Tibial nerve (tissue), 4 donors: ENCODE results near the gene SNRNP70. TPM values are rescaled to one million over a fixed set of nuclear protein-coding genes. Genes with fewer than 3 reads are reported as not detected.

Experiments used
- DNase-seq, 2 donors: peaks; one replicate each; pipeline ENCODE4 v3.0.0-alpha.2; 2019; ENCODE audit warnings: low spot score in 2 of 2
- H3K27ac ChIP-seq, 4 donors: fragments of 200-600 bp; sonication (generic) in 3 of 4; one replicate each; pipeline ENCODE4 v1.5.1; 2017 to 2019; ENCODE audit warnings: mild to moderate bottlenecking in 1 of 4
- H3K27me3 ChIP-seq, 2 donors: fragments of 200-600 bp; sonication (generic) in 1 of 2; one replicate each; pipeline versions ENCODE4 v1.5.1 to v1.6.0; 2017 to 2019
- H3K36me3 ChIP-seq, 3 donors: fragments of 200-600 bp; sonication (generic); one replicate each; pipeline ENCODE4 v1.5.1; 2018 to 2019
- H3K4me1 ChIP-seq, 4 donors: fragments of 200-600 bp; sonication (generic) in 3 of 4; one replicate each; pipeline ENCODE4 v1.5.1; 2017 to 2019
- H3K4me3 ChIP-seq, 4 donors: fragments of 200-600 bp; sonication (generic) in 3 of 4; one replicate each; pipeline ENCODE4 v1.5.1; 2017 to 2019; ENCODE audit warnings: mild to moderate bottlenecking in 1 of 4, moderate library complexity in 1 of 4
- H3K9me3 ChIP-seq, 4 donors: fragments of 200-600 bp; sonication (generic) in 3 of 4; one replicate each; pipeline ENCODE4 v1.5.1; 2017 to 2019
- CTCF ChIP-seq, 5 experiments: fragments of 200-600 bp in 3 of 5; fragments of 450-650 bp in 2 of 5; sonication (generic) in 3 of 5; IDR thresholded peaks; one replicate each; pipeline ENCODE4 v1.5.1; 2016 to 2019; ENCODE audit warnings: antibody characterized with exemption in 5 of 5, mild to moderate bottlenecking in 3 of 5, moderate library complexity in 2 of 5
- EP300 ChIP-seq, 2 donors: sonication (generic); formaldehyde crosslinking; IDR thresholded peaks; one replicate each; pipeline ENCODE4 v1.6.1; 2017; ENCODE audit warnings: antibody characterized with exemption in 2 of 2, mild to moderate bottlenecking in 1 of 2
- POLR2A ChIP-seq, 2 donors: fragments of 450-650 bp; IDR thresholded peaks; one replicate each; pipeline ENCODE4 v1.6.1; 2017; ENCODE audit warnings: antibody characterized with exemption in 2 of 2, mild to moderate bottlenecking in 2 of 2, moderate library complexity in 2 of 2
- WGBS, 2 donors: methylation state at CpG; one replicate each; pipeline ENCODE4 v1.1.5; 2018; 5-methylcytosine and 5-hydroxymethylcytosine counted together
- total RNA-seq, 4 donors: library from RNA; depleted of rRNA; stranded (reverse); fragments of >200 nt; gene quantifications; one replicate each; pipeline ENCODE4 v1.1.0, GENCODE V29; 2016

Gene SNRNP70
- total RNA-seq, 4 donors from 2014 or later: 286 to 444 (median 400) TPM

GRCh38 chr19:49094505-49095482 lies 9.5 kb downstream of the SNRNP70 start:
- Histone ChIP-seq H3K9me3 (no peaks in the 10 kb centered on the region), H3K4me3 (no peak overlapping the region), H3K36me3 (peaks cover 8 to 100% (median 49%) of the 10 kb centered on the region in 3 donors), H3K27me3 (no peaks in the 10 kb centered on the region), H3K27ac (no peak overlapping the region), H3K4me1 (peaks cover 0 to 20% (median 0%) of the 10 kb centered on the region in 4 donors)
- no peak for DNase-seq
- WGBS, 2 donors: 70 to 74% methylated on average over 23 of the region's 23 CpGs
- TF ChIP-seq EP300 (IDR thresholded peaks at IDR 0.05): no peak
- TF ChIP-seq CTCF (IDR thresholded peaks at IDR 0.05): no peak
- TF ChIP-seq POLR2A (IDR thresholded peaks at IDR 0.05): no peak

- no peaks in the 10 kb centered on the region for H3K9me3 ChIP-seq
- H3K27ac ChIP-seq: no peak overlapping the region
- peaks cover 10 to 100% (median 47%) of the 10 kb centered on the region in 3 donors for H3K36me3 ChIP-seq
- no peaks in the 10 kb centered on the region for H3K27me3 ChIP-seq
- DNase-seq: peak; percentile 33 to 71
- no peak overlapping the region for H3K4me3 ChIP-seq
- TF ChIP-seq EP300 (IDR thresholded peaks at IDR 0.05) (no peak), CTCF (IDR thresholded peaks at IDR 0.05) (peak; percentile 92 to 100 (median 99)), POLR2A (IDR thresholded peaks at IDR 0.05) (no peak)
- 48 to 53% methylated on average over 8 of the region's 8 CpGs for WGBS, 2 donors
- H3K4me1 ChIP-seq: peaks cover 0 to 20% (median 0%) of the 10 kb centered on the region in 4 donors
Measured at GRCh38 chr19:49097453-49098288, 12.4 kb downstream of the SNRNP70 start.

GRCh38 chr19:49098795-49099194 lies 13.5 kb downstream of the SNRNP70 start:
- TF ChIP-seq EP300 (IDR thresholded peaks at IDR 0.05): no peak
- no peak for TF ChIP-seq POLR2A (IDR thresholded peaks at IDR 0.05)
- TF ChIP-seq CTCF (IDR thresholded peaks at IDR 0.05): no peak
- WGBS, 2 donors: 77 to 83% methylated on average over 4 of the region's 4 CpGs
- no peak overlapping the region for H3K27ac ChIP-seq
- H3K4me3 ChIP-seq: no peak overlapping the region
- no peaks in the 10 kb centered on the region for H3K27me3 ChIP-seq
- DNase-seq: no peak
- peaks cover 6 to 100% (median 46%) of the 10 kb centered on the region in 3 donors for H3K36me3 ChIP-seq
- H3K9me3 ChIP-seq: no peaks in the 10 kb centered on the region
- H3K4me1 ChIP-seq: peaks cover 0 to 20% (median 0%) of the 10 kb centered on the region in 4 donors

- TF ChIP-seq EP300 (IDR thresholded peaks at IDR 0.05): no peak
- TF ChIP-seq POLR2A (IDR thresholded peaks at IDR 0.05): no peak
- TF ChIP-seq CTCF (IDR thresholded peaks at IDR 0.05): no peak
- no peaks in the 10 kb centered on the region for H3K27me3 ChIP-seq
- peaks cover 6 to 100% (median 60%) of the 10 kb centered on the region in 3 donors for H3K36me3 ChIP-seq
- H3K27ac ChIP-seq: no peak overlapping the region
- 82 to 84% methylated on average over 12 of the region's 12 CpGs for WGBS, 2 donors
- no peaks in the 10 kb centered on the region for H3K9me3 ChIP-seq
- H3K4me1 ChIP-seq: peaks cover 0 to 10% (median 0%) of the 10 kb centered on the region in 4 donors
- no peak overlapping the region for H3K4me3 ChIP-seq
- no peak for DNase-seq
Measured at GRCh38 chr19:49101160-49101559, 15.9 kb downstream of the SNRNP70 start.
